Left ventricle myocardium inferior (tissue), 1 donor: Measurements from ENCODE around the gene CAMKK1. TPM values are rescaled to one million over a fixed set of nuclear protein-coding genes. Genes with fewer than 3 reads are reported as not detected.
A peak's percentile ranks its signal among the peaks of the same experiment; 100 is the strongest.

ENCODE experiments used
- DNase-seq: peaks from one replicate; pipeline ENCODE4 v3.0.0-alpha.2; 2020
- H3K27ac ChIP-seq: fragments of 200-600 bp; replicated peaks from 2 replicates; pipeline ENCODE4 v1.8.0; 2021
- H3K27me3 ChIP-seq: fragments of 200-600 bp; 2 replicates; pipeline ENCODE4 v1.8.0; 2021; ENCODE audit warnings: low read depth
- H3K36me3 ChIP-seq: fragments of 200-600 bp; 2 replicates; pipeline ENCODE4 v1.8.0; 2021
- H3K4me1 ChIP-seq: fragments of 200-600 bp; 2 replicates; pipeline ENCODE4 v1.8.0; 2021
- H3K4me3 ChIP-seq: fragments of 200-600 bp; 2 replicates; pipeline ENCODE4 v1.8.0; 2021; ENCODE audit warnings: mild to moderate bottlenecking, moderate library complexity
- H3K9me3 ChIP-seq: fragments of 200-600 bp; replicated peaks from 2 replicates; pipeline ENCODE4 v1.8.0; 2021
- intact Hi-C: fragments of 100-400 bp; cut with micrococcal nuclease; formaldehyde crosslinking; loops from one replicate; pipeline ENCODE4 v1.11.0; 2022
- total RNA-seq: library from RNA; stranded (reverse); fragmentation: NEBNext Ultra II Directional; extraction: Animal tissue kit (Norgen Biotek cat#: 25700); gene quantifications from one replicate; pipeline ENCODE4 v1.2.1, GENCODE V29; 2021
- TF ChIP-seq, protein P1 (sequence below): fragments of 200-600 bp; IDR thresholded peaks from 2 replicates; pipeline ENCODE4 v1.8.0; 2021; ENCODE audit warnings: antibody characterized with exemption, mild to moderate bottlenecking, borderline replicate concordance
- donor health status: DM: no; HTN: yes; CAD: no; lungs with severe emphysema.

The CAMKK1 gene
- total RNA-seq, 1 donor from 2014 or later = 5.5 TPM

GRCh38 chr17:3890878-3891219 is 2.0 kb downstream of the CAMKK1 start:
- H3K4me1 ChIP-seq = peaks cover 96% of the 10 kb centered on the region
- no peaks in the 10 kb centered on the region for H3K27me3 ChIP-seq
- no peaks in the 10 kb centered on the region for H3K36me3 ChIP-seq
- H3K27ac ChIP-seq = peak overlapping the region; percentile 82
- no peak overlapping the region for H3K4me3 ChIP-seq
- TF ChIP-seq, protein P1, sequence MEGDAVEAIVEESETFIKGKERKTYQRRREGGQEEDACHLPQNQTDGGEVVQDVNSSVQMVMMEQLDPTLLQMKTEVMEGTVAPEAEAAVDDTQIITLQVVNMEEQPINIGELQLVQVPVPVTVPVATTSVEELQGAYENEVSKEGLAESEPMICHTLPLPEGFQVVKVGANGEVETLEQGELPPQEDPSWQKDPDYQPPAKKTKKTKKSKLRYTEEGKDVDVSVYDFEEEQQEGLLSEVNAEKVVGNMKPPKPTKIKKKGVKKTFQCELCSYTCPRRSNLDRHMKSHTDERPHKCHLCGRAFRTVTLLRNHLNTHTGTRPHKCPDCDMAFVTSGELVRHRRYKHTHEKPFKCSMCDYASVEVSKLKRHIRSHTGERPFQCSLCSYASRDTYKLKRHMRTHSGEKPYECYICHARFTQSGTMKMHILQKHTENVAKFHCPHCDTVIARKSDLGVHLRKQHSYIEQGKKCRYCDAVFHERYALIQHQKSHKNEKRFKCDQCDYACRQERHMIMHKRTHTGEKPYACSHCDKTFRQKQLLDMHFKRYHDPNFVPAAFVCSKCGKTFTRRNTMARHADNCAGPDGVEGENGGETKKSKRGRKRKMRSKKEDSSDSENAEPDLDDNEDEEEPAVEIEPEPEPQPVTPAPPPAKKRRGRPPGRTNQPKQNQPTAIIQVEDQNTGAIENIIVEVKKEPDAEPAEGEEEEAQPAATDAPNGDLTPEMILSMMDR = no peak
- DNase-seq = no peak
- H3K9me3 ChIP-seq = no peaks in the 10 kb centered on the region
- intact Hi-C loops = no loop called here

- Histone ChIP-seq H3K36me3 (peaks cover under 1% of the 10 kb centered on the region), H3K27me3 (no peaks in the 10 kb centered on the region), H3K4me1 (peaks cover 96% of the 10 kb centered on the region), H3K4me3 (no peak overlapping the region), H3K9me3 (no peaks in the 10 kb centered on the region), H3K27ac (peak overlapping the region; percentile 82)
- intact Hi-C loops = no loop called here
- DNase-seq = peak; percentile 48
- TF ChIP-seq, protein P1 = no peak
These were observed 2.6 kb downstream of the CAMKK1 start for GRCh38 chr17:3890082-3890877.

GRCh38 chr17:3889325-3890012 is 3.4 kb downstream of the CAMKK1 start:
- H3K36me3 ChIP-seq = peaks cover 9% of the 10 kb centered on the region
- intact Hi-C loops = no loop called here
- H3K4me3 ChIP-seq = no peak overlapping the region
- DNase-seq = no peak
- no peaks in the 10 kb centered on the region for H3K9me3 ChIP-seq
- TF ChIP-seq, protein P1 = no peak
- H3K27ac ChIP-seq = peak overlapping the region; percentile 82
- H3K4me1 ChIP-seq = peaks cover 91% of the 10 kb centered on the region
- H3K27me3 ChIP-seq = no peaks in the 10 kb centered on the region

- peaks cover 18% of the 10 kb centered on the region for H3K36me3 ChIP-seq
- no peaks in the 10 kb centered on the region for H3K9me3 ChIP-seq
- intact Hi-C loops = no loop called here
- peak overlapping the region; percentile 82 for H3K27ac ChIP-seq
- DNase-seq = peak; percentile 78
- H3K4me3 ChIP-seq = peak overlapping the region; percentile 29
- no peaks in the 10 kb centered on the region for H3K27me3 ChIP-seq
- TF ChIP-seq, protein P1 = no peak
- peaks cover 82% of the 10 kb centered on the region for H3K4me1 ChIP-seq
These were observed 4.3 kb downstream of the CAMKK1 start for GRCh38 chr17:3888343-3889171.

- no peak overlapping the region for H3K4me3 ChIP-seq
- peaks cover 77% of the 10 kb centered on the region for H3K4me1 ChIP-seq
These were observed 5.0 kb downstream of the CAMKK1 start for GRCh38 chr17:3887804-3888203.

More at GRCh38 chr17:3887804-3888203, 5.0 kb downstream of the CAMKK1 start:
- TF ChIP-seq, protein P1 = no peak
- H3K36me3 ChIP-seq = peaks cover 19% of the 10 kb centered on the region
- DNase-seq = no peak
- no peaks in the 10 kb centered on the region for H3K9me3 ChIP-seq
- H3K27me3 ChIP-seq = no peaks in the 10 kb centered on the region
- peak overlapping the region; percentile 82 for H3K27ac ChIP-seq
- intact Hi-C loops = no loop called here
